ENCODE results near the gene CPNE4.

Gene CPNE4

GRCh38 chr3:131843174-131843573, 191.6 kb downstream of the CPNE4 start:
- Histone ChIP-seq H4K20me1 (ENCODE audit: insufficient read depth, low read length) (no peaks in the 10 kb centered on the region), H3K27ac (ENCODE audit: low read depth, low read length, poor library complexity, severe bottlenecking) (no peak overlapping the region), H3K9ac (ENCODE audit: low read length) (no peak overlapping the region), H3K79me2 (ENCODE audit: insufficient read depth, low read length) (no peaks in the 10 kb centered on the region), H3K4me2 (ENCODE audit: low read length) (no peak overlapping the region), H3K9me3 (ENCODE audit: low read length) (no peaks in the 10 kb centered on the region), H3K4me1 (ENCODE audit: insufficient read depth, low read length, severe bottlenecking) (no peaks in the 10 kb centered on the region), H2AFZ (ENCODE audit: low read length) (no peak overlapping the region), H3F3A (ENCODE audit: insufficient read depth, low read length) (no peaks in the 10 kb centered on the region), H3K36me3 (ENCODE audit: insufficient read depth, low read length) (no peaks in the 10 kb centered on the region), H3K4me3 (ENCODE audit: low read depth, low read length, poor library complexity, severe bottlenecking) (no peak overlapping the region), H3K9me2 (ENCODE audit: low read depth, low read length) (no peaks in the 10 kb centered on the region), H3K27me3 (ENCODE audit: insufficient read depth, low read length) (no peaks in the 10 kb centered on the region)
- TF ChIP-seq EZH2 (IDR thresholded peaks at IDR 0.05; ENCODE audit: borderline replicate concordance, low read length) (no peak), CTCF (IDR thresholded peaks at IDR 0.05; ENCODE audit: low read length) (no peak)

GRCh38 chr3:131840156-131840797, 194.5 kb downstream of the CPNE4 start:
- Histone ChIP-seq H3K4me1 (ENCODE audit: insufficient read depth, low read length, severe bottlenecking) (no peaks in the 10 kb centered on the region), H3F3A (ENCODE audit: insufficient read depth, low read length) (no peaks in the 10 kb centered on the region)
- TF ChIP-seq EZH2 (IDR thresholded peaks at IDR 0.05; ENCODE audit: borderline replicate concordance, low read length) (no peak), CTCF (IDR thresholded peaks at IDR 0.05; ENCODE audit: low read length) (no peak)

GRCh38 chr3:131835906-131836305, 198.9 kb downstream of the CPNE4 start:
- Histone ChIP-seq H3K36me3 (ENCODE audit: insufficient read depth, low read length) (no peaks in the 10 kb centered on the region), H3K9ac (ENCODE audit: low read length) (no peak overlapping the region), H3K79me2 (ENCODE audit: insufficient read depth, low read length) (no peaks in the 10 kb centered on the region), H3K27me3 (ENCODE audit: insufficient read depth, low read length) (no peaks in the 10 kb centered on the region), H4K20me1 (ENCODE audit: insufficient read depth, low read length) (no peaks in the 10 kb centered on the region), H3K4me2 (ENCODE audit: low read length) (no peak overlapping the region), H3K9me2 (ENCODE audit: low read depth, low read length) (no peaks in the 10 kb centered on the region), H3K4me1 (ENCODE audit: insufficient read depth, low read length, severe bottlenecking) (no peaks in the 10 kb centered on the region), H3K9me3 (ENCODE audit: low read length) (no peaks in the 10 kb centered on the region), H3K27ac (ENCODE audit: low read depth, low read length, poor library complexity, severe bottlenecking) (no peak overlapping the region), H3K4me3 (ENCODE audit: low read depth, low read length, poor library complexity, severe bottlenecking) (no peak overlapping the region), H3F3A (ENCODE audit: insufficient read depth, low read length) (no peaks in the 10 kb centered on the region), H2AFZ (ENCODE audit: low read length) (no peak overlapping the region)
- TF ChIP-seq EZH2 (IDR thresholded peaks at IDR 0.05; ENCODE audit: borderline replicate concordance, low read length) (no peak), CTCF (IDR thresholded peaks at IDR 0.05; ENCODE audit: low read length) (no peak)

More at GRCh38 chr3:131840156-131840797, 194.5 kb downstream of the CPNE4 start:
- H4K20me1 ChIP-seq (ENCODE audit: insufficient read depth, low read length): no peaks in the 10 kb centered on the region
- H3K36me3 ChIP-seq (ENCODE audit: insufficient read depth, low read length): no peaks in the 10 kb centered on the region
- no peaks in the 10 kb centered on the region for H3K27me3 ChIP-seq (ENCODE audit: insufficient read depth, low read length)
- H3K4me2 ChIP-seq (ENCODE audit: low read length): no peak overlapping the region
- H2AFZ ChIP-seq (ENCODE audit: low read length): no peak overlapping the region
- no peak overlapping the region for H3K9ac ChIP-seq (ENCODE audit: low read length)
- H3K79me2 ChIP-seq (ENCODE audit: insufficient read depth, low read length): no peaks in the 10 kb centered on the region
- H3K4me3 ChIP-seq (ENCODE audit: low read depth, low read length, poor library complexity, severe bottlenecking): no peak overlapping the region
- H3K27ac ChIP-seq (ENCODE audit: low read depth, low read length, poor library complexity, severe bottlenecking): no peak overlapping the region
- no peaks in the 10 kb centered on the region for H3K9me2 ChIP-seq (ENCODE audit: low read depth, low read length)
- no peaks in the 10 kb centered on the region for H3K9me3 ChIP-seq (ENCODE audit: low read length)

Data from OCI-LY1 (cell line).